Measurements from ENCODE around the gene IGF2R. TPM values are rescaled to one million over a fixed set of nuclear protein-coding genes. Genes with fewer than 3 reads are reported as not detected.

The IGF2R gene
- total RNA-seq, 1 experiment from 2014 or later, result 75.3 TPM

GRCh38 chr6:160122744-160123143 is 153.9 kb downstream of the IGF2R start:
- no peaks in the 10 kb centered on the region for H3K4me1 Mint-ChIP-seq
- H3K27ac Mint-ChIP-seq, result no peak overlapping the region
- CTCF ChIA-PET, result no interaction called here
- ATAC-seq (no peak), DNase-seq (ENCODE audit: low spot score) (no peak)
- H3K9me3 Mint-ChIP-seq, result peaks cover 19% of the 10 kb centered on the region
- POLR2A ChIA-PET, result no interaction called here
- no peak overlapping the region for H3K4me3 Mint-ChIP-seq
- peaks cover 5% of the 10 kb centered on the region for H3K36me3 Mint-ChIP-seq
- peaks cover 2% of the 10 kb centered on the region; the same call in 1 of the 2 replicates for H3K27me3 Mint-ChIP-seq (ENCODE audit: low read depth)
- TF ChIP-seq STAT6 (CRISPR knock-in tag; conservative IDR thresholded peaks at IDR 0.05; ENCODE audit: low read depth), result no peak
- TF ChIP-seq NR2C2 (CRISPR knock-in tag; IDR thresholded peaks at IDR 0.05), result no peak
- no peak for TF ChIP-seq TEAD1 (CRISPR knock-in tag; IDR thresholded peaks at IDR 0.05)
- TF ChIP-seq ZNF425 (CRISPR knock-in tag; conservative IDR thresholded peaks at IDR 0.05), result no peak
- no peak for TF ChIP-seq RELA (CRISPR knock-in tag; IDR thresholded peaks at IDR 0.05; ENCODE audit: borderline replicate concordance)
- TF ChIP-seq NR3C1 (CRISPR knock-in tag; conservative IDR thresholded peaks at IDR 0.05; ENCODE audit: low read depth), result no peak
- TF ChIP-seq FOXJ3 (CRISPR knock-in tag; IDR thresholded peaks at IDR 0.05; ENCODE audit: borderline replicate concordance), result no peak
- TF ChIP-seq IRF1 (CRISPR knock-in tag; IDR thresholded peaks at IDR 0.05), result no peak
- TF ChIP-seq ZBTB43 (CRISPR knock-in tag; IDR thresholded peaks at IDR 0.05), result no peak
- no peak for TF ChIP-seq GRHL2 (CRISPR knock-in tag; IDR thresholded peaks at IDR 0.05; ENCODE audit: insufficient replicate concordance, severe bottlenecking)
- TF ChIP-seq PRRX2 (CRISPR knock-in tag; IDR thresholded peaks at IDR 0.05), result no peak
- TF ChIP-seq HMGXB4 (CRISPR knock-in tag; IDR thresholded peaks at IDR 0.05), result no peak

DNA sequence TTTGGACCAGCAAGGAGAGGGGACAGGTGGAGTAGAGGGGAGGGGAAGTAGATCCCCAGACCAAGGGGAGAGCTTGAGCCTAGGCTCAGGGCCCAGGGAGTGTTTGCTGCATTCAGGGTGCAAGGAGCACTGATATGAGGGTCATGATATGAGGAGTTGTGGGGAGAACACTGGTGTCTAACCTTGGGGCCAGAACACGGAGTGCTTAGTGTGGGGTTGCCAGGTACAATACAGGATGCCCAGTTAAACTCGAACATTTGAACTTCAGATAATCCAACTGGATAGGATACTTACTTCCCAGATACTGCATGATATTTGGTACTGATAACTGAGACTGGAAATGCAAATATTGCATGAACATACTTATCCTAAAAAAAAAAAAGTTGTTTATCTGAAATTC is 155.1 kb downstream of the IGF2R start:
- H3K27ac Mint-ChIP-seq, result no peak overlapping the region
- H3K4me3 Mint-ChIP-seq, result no peak overlapping the region
- peaks cover 5% of the 10 kb centered on the region for H3K27me3 Mint-ChIP-seq (ENCODE audit: low read depth)
- peaks cover 14% of the 10 kb centered on the region for H3K9me3 Mint-ChIP-seq
- ChIA-PET CTCF (no interaction called here), POLR2A (no interaction called here)
- no peak for DNase-seq (ENCODE audit: low spot score)
- H3K36me3 Mint-ChIP-seq, result no peaks in the 10 kb centered on the region
- no peak for ATAC-seq
- no peaks in the 10 kb centered on the region for H3K4me1 Mint-ChIP-seq
- TF ChIP-seq NFE2L1 (CRISPR knock-in tag; IDR thresholded peaks at IDR 0.05), result no peak
- no peak for TF ChIP-seq JUN (CRISPR knock-in tag; IDR thresholded peaks at IDR 0.05)
- TF ChIP-seq, protein P1, sequence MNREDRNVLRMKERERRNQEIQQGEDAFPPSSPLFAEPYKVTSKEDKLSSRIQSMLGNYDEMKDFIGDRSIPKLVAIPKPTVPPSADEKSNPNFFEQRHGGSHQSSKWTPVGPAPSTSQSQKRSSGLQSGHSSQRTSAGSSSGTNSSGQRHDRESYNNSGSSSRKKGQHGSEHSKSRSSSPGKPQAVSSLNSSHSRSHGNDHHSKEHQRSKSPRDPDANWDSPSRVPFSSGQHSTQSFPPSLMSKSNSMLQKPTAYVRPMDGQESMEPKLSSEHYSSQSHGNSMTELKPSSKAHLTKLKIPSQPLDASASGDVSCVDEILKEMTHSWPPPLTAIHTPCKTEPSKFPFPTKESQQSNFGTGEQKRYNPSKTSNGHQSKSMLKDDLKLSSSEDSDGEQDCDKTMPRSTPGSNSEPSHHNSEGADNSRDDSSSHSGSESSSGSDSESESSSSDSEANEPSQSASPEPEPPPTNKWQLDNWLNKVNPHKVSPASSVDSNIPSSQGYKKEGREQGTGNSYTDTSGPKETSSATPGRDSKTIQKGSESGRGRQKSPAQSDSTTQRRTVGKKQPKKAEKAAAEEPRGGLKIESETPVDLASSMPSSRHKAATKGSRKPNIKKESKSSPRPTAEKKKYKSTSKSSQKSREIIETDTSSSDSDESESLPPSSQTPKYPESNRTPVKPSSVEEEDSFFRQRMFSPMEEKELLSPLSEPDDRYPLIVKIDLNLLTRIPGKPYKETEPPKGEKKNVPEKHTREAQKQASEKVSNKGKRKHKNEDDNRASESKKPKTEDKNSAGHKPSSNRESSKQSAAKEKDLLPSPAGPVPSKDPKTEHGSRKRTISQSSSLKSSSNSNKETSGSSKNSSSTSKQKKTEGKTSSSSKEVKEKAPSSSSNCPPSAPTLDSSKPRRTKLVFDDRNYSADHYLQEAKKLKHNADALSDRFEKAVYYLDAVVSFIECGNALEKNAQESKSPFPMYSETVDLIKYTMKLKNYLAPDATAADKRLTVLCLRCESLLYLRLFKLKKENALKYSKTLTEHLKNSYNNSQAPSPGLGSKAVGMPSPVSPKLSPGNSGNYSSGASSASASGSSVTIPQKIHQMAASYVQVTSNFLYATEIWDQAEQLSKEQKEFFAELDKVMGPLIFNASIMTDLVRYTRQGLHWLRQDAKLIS (CRISPR knock-in tag; IDR thresholded peaks at IDR 0.05; ENCODE audit: borderline replicate concordance), result no peak
- no peak for TF ChIP-seq USF2 (CRISPR knock-in tag; IDR thresholded peaks at IDR 0.05)
- TF ChIP-seq, protein P2, sequence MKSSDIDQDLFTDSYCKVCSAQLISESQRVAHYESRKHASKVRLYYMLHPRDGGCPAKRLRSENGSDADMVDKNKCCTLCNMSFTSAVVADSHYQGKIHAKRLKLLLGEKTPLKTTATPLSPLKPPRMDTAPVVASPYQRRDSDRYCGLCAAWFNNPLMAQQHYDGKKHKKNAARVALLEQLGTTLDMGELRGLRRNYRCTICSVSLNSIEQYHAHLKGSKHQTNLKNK (CRISPR knock-in tag; IDR thresholded peaks at IDR 0.05), result no peak
- TF ChIP-seq ATF2 (CRISPR knock-in tag; IDR thresholded peaks at IDR 0.05; ENCODE audit: borderline replicate concordance, low read depth), result no peak
- no peak for TF ChIP-seq ZNF121 (CRISPR knock-in tag; IDR thresholded peaks at IDR 0.05)
